HG03060 (cell line): ENCODE measurements around the gene POLR1A.
A peak's percentile ranks its signal among the peaks of the same experiment; 100 is the strongest.

Experiments
- ATAC-seq: cut with Tn5 transposase; IDR thresholded peaks from one replicate; pipeline ENCODE4 v1.9.1; 2021; ENCODE audit warnings: low read depth, moderate number of reproducible peaks; ENCODE audit not compliant: unreplicated experiment

POLR1A gene

GRCh38 chr2:86039178-86039962 is 66.3 kb downstream of the POLR1A start:
- no peak for ATAC-seq

- no peak for ATAC-seq
These were observed 67.2 kb downstream of the POLR1A start for GRCh38 chr2:86038291-86039081.

- ATAC-seq: no peak
These were observed 67.9 kb downstream of the POLR1A start for GRCh38 chr2:86037795-86038192.

- no peak for ATAC-seq
These were observed 68.4 kb downstream of the POLR1A start for GRCh38 chr2:86037141-86037794.

- ATAC-seq: no peak
These were observed 69.0 kb downstream of the POLR1A start for GRCh38 chr2:86036669-86037138.

DNA sequence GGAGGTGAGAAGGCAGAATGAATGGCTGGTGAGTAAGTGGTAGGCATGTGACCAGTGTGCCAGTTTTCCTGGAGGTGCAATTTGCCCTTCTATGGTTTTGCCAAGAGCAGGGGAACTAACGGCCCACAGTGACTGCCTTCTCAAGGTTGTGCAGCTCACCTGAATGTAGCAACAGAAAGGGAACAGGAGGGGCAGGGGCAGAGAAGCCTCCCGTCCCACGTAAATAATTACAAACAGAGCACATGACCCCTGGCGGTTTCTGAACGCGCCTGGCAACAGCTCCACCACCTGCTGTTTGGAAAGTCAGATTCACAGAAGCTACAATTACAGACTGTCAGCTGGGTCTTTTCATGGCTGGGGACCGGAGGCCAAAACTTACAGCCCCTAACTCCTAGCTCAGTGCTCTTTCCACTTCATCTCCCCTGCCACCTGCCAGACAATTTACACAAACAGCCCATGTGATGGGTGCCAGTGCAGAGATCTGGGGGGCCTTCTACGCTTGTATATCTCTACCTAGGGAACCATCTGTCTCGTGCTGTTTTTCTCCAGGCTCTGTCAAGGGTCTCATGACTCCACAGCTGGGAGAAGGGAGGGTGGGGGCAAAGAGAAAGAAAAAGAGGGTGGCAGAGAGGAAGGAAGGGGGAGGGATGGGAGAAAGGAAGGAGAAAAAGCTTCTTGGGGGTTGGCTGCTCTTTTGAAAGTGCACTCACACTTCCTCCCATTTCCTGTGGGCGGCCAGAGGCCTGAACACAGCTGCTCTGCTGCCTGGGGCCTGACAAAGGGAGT is 69.6 kb downstream of the POLR1A start:
- peak; percentile 62 for ATAC-seq

DNA sequence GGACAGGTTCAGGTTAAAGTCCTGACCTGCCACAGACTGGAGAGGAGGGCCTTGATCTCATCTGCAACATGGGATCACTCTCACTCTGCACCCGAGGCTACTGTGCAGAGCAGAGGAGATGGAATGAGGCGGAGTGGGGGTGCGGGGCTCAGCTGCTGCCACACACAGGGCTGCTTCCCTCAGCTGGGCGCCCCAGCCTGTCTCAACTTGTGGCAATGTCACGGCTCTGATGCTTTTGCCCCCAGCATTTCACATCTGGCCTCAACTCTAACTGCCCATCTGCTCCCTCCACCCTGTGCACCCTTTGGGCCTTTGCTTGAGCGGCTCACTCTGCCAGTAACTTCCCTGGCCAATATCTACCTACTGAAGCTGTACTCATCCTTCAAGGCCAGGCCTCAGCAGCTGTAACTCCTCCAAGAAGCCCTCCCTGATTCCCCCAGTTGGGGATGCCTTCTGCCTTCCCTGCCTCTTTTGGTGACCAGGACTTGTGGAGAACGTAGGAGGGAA is 70.3 kb downstream of the POLR1A start:
- ATAC-seq: no peak

- no peak for ATAC-seq
These were observed 71.7 kb downstream of the POLR1A start for GRCh38 chr2:86033751-86034692.

DNA sequence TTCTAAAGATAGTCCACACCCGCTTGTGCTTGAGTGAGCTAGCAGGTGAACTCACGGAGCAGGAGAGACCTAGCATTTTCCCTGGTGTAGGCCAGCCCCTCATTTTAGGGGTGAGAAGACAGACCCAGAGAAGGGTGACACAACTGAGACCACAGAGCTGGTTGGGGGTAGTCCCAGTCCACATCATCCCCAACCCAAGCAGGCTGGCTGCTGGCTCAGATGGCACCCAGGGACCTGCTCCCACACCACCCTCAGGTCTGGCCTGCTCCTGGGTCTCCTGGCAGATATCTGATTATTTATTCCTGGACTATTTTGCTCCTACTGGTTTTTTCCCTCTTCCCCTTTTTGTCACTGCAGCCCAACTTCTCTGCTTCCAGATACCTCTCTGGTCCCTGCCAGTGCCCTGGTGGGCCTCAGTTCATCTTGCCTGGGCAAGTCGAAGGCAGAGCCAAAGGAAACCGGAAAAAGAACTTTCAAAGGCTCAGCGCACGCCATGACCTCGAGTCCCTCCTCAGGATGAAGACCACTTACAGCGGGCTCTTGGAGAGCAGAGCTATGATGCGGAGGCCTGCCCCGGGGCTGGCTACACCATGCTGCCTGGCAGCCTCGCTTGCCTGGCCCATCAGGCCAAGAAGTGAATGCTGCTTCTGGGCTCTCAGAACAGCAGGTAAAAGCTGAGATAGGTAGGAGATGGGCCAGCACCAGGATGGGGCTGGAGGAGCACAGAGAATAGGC is 72.7 kb downstream of the POLR1A start:
- no peak for ATAC-seq

DNA sequence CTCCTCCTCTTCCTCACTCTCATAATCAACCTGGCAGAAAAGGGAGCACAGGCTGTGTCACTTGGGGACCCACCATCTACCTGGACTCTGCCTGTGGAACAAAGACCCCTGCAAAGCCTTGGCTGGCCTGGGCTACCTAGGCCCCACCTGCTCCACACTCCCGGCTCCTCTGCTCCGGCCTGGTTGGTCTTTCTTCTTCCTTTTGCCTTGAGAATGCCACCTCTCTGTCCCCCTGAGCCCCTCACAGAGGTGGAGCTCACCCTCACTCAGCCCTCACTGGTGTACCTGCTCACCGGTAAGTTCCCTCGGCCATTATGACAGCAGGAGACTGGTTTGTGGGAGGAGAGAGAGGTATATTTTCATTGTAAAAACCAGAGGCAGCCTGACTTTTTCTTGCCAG is 74.1 kb downstream of the POLR1A start:
- no peak for ATAC-seq

GRCh38 chr2:86031151-86031550 is 74.5 kb downstream of the POLR1A start:
- no peak for ATAC-seq

- ATAC-seq: no peak
These were observed 75.8 kb downstream of the POLR1A start for GRCh38 chr2:86029873-86030272.

GRCh38 chr2:86028766-86029381 is 76.8 kb downstream of the POLR1A start:
- no peak for ATAC-seq

DNA sequence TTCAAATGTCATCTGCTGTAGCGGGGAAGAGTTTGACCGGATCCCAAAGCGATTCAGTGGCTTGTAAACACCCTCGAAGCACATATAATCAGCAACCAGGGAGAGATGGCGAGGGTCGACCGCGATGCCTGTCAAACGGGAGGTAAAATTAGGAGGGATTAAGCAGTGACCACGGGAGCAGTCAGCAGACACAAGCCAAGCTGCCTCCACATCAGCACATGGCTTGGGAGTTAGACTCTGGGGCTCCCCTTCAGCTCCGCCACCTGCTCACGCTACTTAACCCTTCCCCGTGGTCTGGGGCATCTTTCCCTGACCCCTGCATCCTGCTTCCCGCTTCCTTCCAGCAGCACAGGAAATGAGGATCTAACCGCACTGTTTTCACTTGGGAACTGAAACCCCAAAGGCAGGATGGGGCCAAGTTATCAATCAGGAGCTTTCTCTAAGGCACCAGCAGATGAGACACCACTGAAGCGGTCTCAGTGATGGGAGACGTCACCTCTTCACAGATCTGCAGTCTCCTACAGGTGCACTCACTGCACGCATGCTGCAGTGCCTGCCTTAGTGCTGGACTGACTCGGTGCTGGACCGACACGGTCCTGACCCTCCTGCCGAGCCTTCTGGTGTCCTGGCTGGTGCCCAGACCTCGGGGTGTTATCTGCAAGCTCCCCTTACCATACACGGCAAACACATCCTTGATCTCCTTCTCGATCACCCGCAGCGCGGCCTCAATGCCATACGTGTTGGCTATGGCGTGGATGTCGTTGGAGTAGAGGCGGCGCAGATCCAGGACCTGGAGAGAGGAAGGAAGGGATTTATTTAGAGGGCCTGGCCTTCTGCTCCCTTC is 77.5 kb downstream of the POLR1A start:
- no peak for ATAC-seq

DNA sequence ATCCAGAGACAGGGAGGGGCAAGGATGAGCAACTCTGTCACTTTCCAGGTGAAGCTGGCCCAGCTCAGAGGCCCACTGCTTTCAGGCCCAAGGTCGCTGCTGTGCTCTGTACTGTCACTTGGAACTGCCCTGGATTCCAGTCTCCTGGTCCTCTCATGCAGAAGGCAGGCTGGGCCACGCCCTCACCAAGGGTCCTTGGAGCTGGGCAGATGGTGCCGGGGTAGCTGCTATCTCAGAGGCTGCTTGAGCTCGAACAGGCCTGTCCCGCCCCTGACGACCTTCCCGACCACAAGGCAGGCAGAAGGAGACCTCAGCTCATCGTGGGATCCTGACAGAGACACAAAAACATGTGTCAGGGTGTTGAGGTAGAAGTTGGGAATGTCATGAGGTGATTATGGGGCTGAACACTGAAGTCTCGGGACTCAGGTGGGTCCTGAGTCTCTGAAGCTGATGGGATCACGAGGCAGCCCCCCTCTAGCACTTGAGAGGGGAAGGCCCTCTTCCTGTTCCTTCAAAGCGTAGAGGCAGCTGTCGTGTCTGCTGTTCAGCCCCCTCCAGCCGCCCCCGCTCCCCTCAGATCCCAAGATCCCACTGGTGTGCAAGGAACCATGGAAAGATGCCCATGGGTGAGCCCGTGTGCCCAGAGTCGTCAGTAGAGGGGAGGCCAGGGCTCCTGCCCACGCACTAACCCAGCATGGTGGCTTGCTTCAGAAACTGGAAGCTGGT is 78.3 kb downstream of the POLR1A start:
- no peak for ATAC-seq

- no peak for ATAC-seq
These were observed 79.0 kb downstream of the POLR1A start for GRCh38 chr2:86026744-86027065.
